Spinal cord (tissue), 10 donors: ENCODE results near the gene RAET1L. TPM values are rescaled to one million over a fixed set of nuclear protein-coding genes. Genes with fewer than 3 reads are reported as not detected.
"Not testable (repeated sequence)": the region's sequence is repeated elsewhere in the genome, so short reads cannot be mapped to it uniquely, and the experiment has no call there.

Experiments used
- DNase-seq, 6 donors: peaks; one replicate each; pipeline versions ENCODE4 v3.0.0 to v3.0.0-alpha.2; 2013 to 2015; ENCODE audit warnings: low spot score in 6 of 6, low read depth in 4 of 6
- H3K27ac ChIP-seq: one replicate; pipeline ENCODE4 v1.5.1; 2013; ENCODE audit warnings: low read depth, low read length, control low read depth
- H3K27me3 ChIP-seq: one replicate; pipeline ENCODE4 v1.6.1; 2013; ENCODE audit warnings: low read length; ENCODE audit not compliant: control insufficient read depth, insufficient read depth
- H3K36me3 ChIP-seq: one replicate; pipeline ENCODE4 v1.6.1; 2013; ENCODE audit warnings: low read length; ENCODE audit not compliant: control insufficient read depth, insufficient read depth
- H3K4me1 ChIP-seq: one replicate; pipeline ENCODE4 v1.6.1; 2013; ENCODE audit warnings: low read length; ENCODE audit not compliant: control insufficient read depth, insufficient read depth
- H3K4me3 ChIP-seq: one replicate; pipeline ENCODE4 v1.5.1; 2013; ENCODE audit warnings: low read depth, low read length, control low read depth
- H3K9me3 ChIP-seq: one replicate; pipeline ENCODE4 v1.6.1; 2013; ENCODE audit warnings: low read length; ENCODE audit not compliant: control insufficient read depth, insufficient read depth
- WGBS: methylation state at CpG from one replicate; pipeline ENCODE4 v1.1.5; 2013; ENCODE audit warnings: missing lambda C conversion rate; ENCODE audit not compliant: insufficient coverage; 5-methylcytosine and 5-hydroxymethylcytosine counted together
- long read RNA-seq, 4 donors: transcript quantifications; one replicate each; lab custom pipeline, GENCODE V29; 2026
- polyA plus RNA-seq, 2 donors: library from polyadenylated mRNA; unstranded; fragments of 120-200 nt; gene quantifications; one replicate each; pipeline ENCODE4 v1.2.1, GENCODE V29; 2013; ENCODE audit not compliant: insufficient read length in 2 of 2
- total RNA-seq, 2 donors: library from RNA; depleted of rRNA in 1 of 2; stranded (reverse); fragments of 120-200 nt in 1 of 2; fragments of >200 nt in 1 of 2; gene quantifications; one replicate each; pipeline versions ENCODE4 v1.2.3 to v1.2.4, GENCODE V29; 2013 to 2014
- donor health status: healthy.

The RAET1L gene
- total RNA-seq (not detected), polyA plus RNA-seq (not detected)
- long read RNA-seq, donor 1: 0 reads
- long read RNA-seq, donor 2: 0 reads
- long read RNA-seq, donor 3: 0 reads
- long read RNA-seq, donor 4: 0 reads

GRCh38 chr6:150025201-150025917, at the start of gene RAET1L:
Gene RAET1L, minus strand, starts transcription at chr6:150025532. Its CDS starts 61 bp downstream, at chr6:150025471.
- no peaks in the 10 kb centered on the region for H3K9me3 ChIP-seq
- H3K27ac ChIP-seq: no peak within 1 kb of the TSS
- no peaks in the 10 kb centered on the region for H3K36me3 ChIP-seq
- H3K27me3 ChIP-seq: peaks cover 49% of the 10 kb centered on the region
- DNase-seq: peak in 3 of 6 donors; percentile 7 to 72 (median 51)
- WGBS: 2% methylated on average over 22 of the region's 36 CpGs
- H3K4me1 ChIP-seq: peaks cover 14% of the 10 kb centered on the region
- H3K4me3 ChIP-seq: peak within 1 kb of the TSS; percentile 12

GRCh38 chr6:150075034-150075421, 49.7 kb upstream of the RAET1L start:
- Histone ChIP-seq H3K9me3 (no peaks in the 10 kb centered on the region), H3K27ac (no peak overlapping the region), H3K4me1 (peaks cover 21% of the 10 kb centered on the region), H3K27me3 (peaks cover 3% of the 10 kb centered on the region), H3K4me3 (no peak overlapping the region), H3K36me3 (no peaks in the 10 kb centered on the region)
- no CpG with 5 or more reads among the region's 2 CpGs for WGBS
- no peak for DNase-seq

- H3K4me3 ChIP-seq, H3K27me3 ChIP-seq, H3K9me3 ChIP-seq, DNase-seq, H3K36me3 ChIP-seq, H3K27ac ChIP-seq: not testable (repeated sequence)
- 85% methylated on average over 3 of the region's 4 CpGs for WGBS
- H3K4me1 ChIP-seq: peaks cover 24% of the 10 kb centered on the region
These were observed 49.2 kb upstream of the RAET1L start for GRCh38 chr6:150074396-150075033.

- Histone ChIP-seq H3K27me3 (peaks cover 7% of the 10 kb centered on the region), H3K4me1 (peaks cover 41% of the 10 kb centered on the region), H3K36me3 (no peaks in the 10 kb centered on the region), H3K9me3 (no peaks in the 10 kb centered on the region), H3K27ac (no peak overlapping the region), H3K4me3 (no peak overlapping the region)
- DNase-seq: no peak
- WGBS: 79% methylated on average over 8 of the region's 8 CpGs
These were observed 46.9 kb upstream of the RAET1L start for GRCh38 chr6:150072201-150072600.

GRCh38 chr6:150070236-150070818, 45.0 kb upstream of the RAET1L start:
- Histone ChIP-seq H3K4me1 (peaks cover 41% of the 10 kb centered on the region), H3K36me3 (peaks cover 1% of the 10 kb centered on the region), H3K4me3 (no peak overlapping the region), H3K27me3 (peaks cover 7% of the 10 kb centered on the region), H3K9me3 (no peaks in the 10 kb centered on the region), H3K27ac (no peak overlapping the region)
- 84% methylated on average over 3 of the region's 3 CpGs for WGBS
- no peak for DNase-seq

GRCh38 chr6:150069706-150070105, 44.4 kb upstream of the RAET1L start:
- peak overlapping the region; percentile 33 for H3K27ac ChIP-seq
- no peaks in the 10 kb centered on the region for H3K9me3 ChIP-seq
- H3K4me1 ChIP-seq: peaks cover 41% of the 10 kb centered on the region
- peaks cover 7% of the 10 kb centered on the region for H3K27me3 ChIP-seq
- WGBS: 26% methylated on average over 10 of the region's 11 CpGs
- peak in 3 of 6 donors; percentile 57 to 96 (median 82) for DNase-seq
- peaks cover 6% of the 10 kb centered on the region for H3K36me3 ChIP-seq
- H3K4me3 ChIP-seq: peak overlapping the region; percentile 73

- DNase-seq: peak in 3 of 6 donors; percentile 61 to 93 (median 87)
- peaks cover 7% of the 10 kb centered on the region for H3K27me3 ChIP-seq
- H3K27ac ChIP-seq: peak within 1 kb of the TSS; percentile 33
These were observed 43.7 kb upstream of the RAET1L start, which contains the start of gene ULBP3 for GRCh38 chr6:150068720-150069648. Gene ULBP3, minus strand, starts transcription at chr6:150069121. Its CDS starts 55 bp downstream, at chr6:150069066.

GRCh38 chr6:150068151-150068550, 42.8 kb upstream of the RAET1L start:
- H3K4me1 ChIP-seq: peaks cover 41% of the 10 kb centered on the region
- DNase-seq: peak in 1 of 6 donors; percentile 15
- H3K4me3 ChIP-seq: peak overlapping the region; percentile 73
- WGBS: 42% methylated on average over 4 of the region's 4 CpGs
- peaks cover 7% of the 10 kb centered on the region for H3K27me3 ChIP-seq
- H3K36me3 ChIP-seq: peaks cover 15% of the 10 kb centered on the region
- no peak overlapping the region for H3K27ac ChIP-seq
- H3K9me3 ChIP-seq: no peaks in the 10 kb centered on the region

More at GRCh38 chr6:150068720-150069648, 43.7 kb upstream of the RAET1L start, which contains the start of gene ULBP3:
- H3K4me3 ChIP-seq: peak within 1 kb of the TSS; percentile 73
- 0% methylated on average over 61 of the region's 72 CpGs for WGBS
- H3K4me1 ChIP-seq: peaks cover 41% of the 10 kb centered on the region
- peaks cover 9% of the 10 kb centered on the region for H3K36me3 ChIP-seq
- H3K9me3 ChIP-seq: no peaks in the 10 kb centered on the region

GRCh38 chr6:150065083-150065482, 39.8 kb upstream of the RAET1L start:
- no peak overlapping the region for H3K4me3 ChIP-seq
- 86% methylated on average over 2 of the region's 2 CpGs for WGBS
- peaks cover 24% of the 10 kb centered on the region for H3K4me1 ChIP-seq
- no peaks in the 10 kb centered on the region for H3K9me3 ChIP-seq
- peaks cover 15% of the 10 kb centered on the region for H3K36me3 ChIP-seq
- H3K27me3 ChIP-seq: peaks cover 3% of the 10 kb centered on the region
- DNase-seq: no peak
- H3K27ac ChIP-seq: no peak overlapping the region
